Activated T-cell treated with anti-CD3 and anti-CD28 coated beads for 48 hours (primary cell): ENCODE measurements around the gene PHPT1.

Experiments
- DNase-seq: peaks from one replicate; pipeline ENCODE4 v3.0.0-alpha.2; 2020; ENCODE audit warnings: low read depth

The PHPT1 gene

GRCh38 chr9:136886610-136887597 lies 37.7 kb downstream of the PHPT1 start:
- DNase-seq, result no peak

GRCh38 chr9:136888454-136888853 lies 39.2 kb downstream of the PHPT1 start:
- no peak for DNase-seq

GRCh38 chr9:136889858-136890257 lies 40.6 kb downstream of the PHPT1 start:
- DNase-seq, result no peak

- DNase-seq, result no peak
Observed at GRCh38 chr9:136890661-136891060, 41.5 kb downstream of the PHPT1 start.

GRCh38 chr9:136896027-136896426 lies 46.8 kb downstream of the PHPT1 start:
- DNase-seq, result no peak

GRCh38 chr9:136898483-136899100 lies 49.4 kb downstream of the PHPT1 start:
- DNase-seq, result no peak

- no peak for DNase-seq
Observed at GRCh38 chr9:136899196-136899595, 50.0 kb downstream of the PHPT1 start.

GRCh38 chr9:136900556-136900955 lies 51.3 kb downstream of the PHPT1 start:
- no peak for DNase-seq
